DND-41 (cell line): ENCODE measurements around the gene COL6A2.

ENCODE experiments used
- ATAC-seq: fragments of 200-7000 bp; cut with Tn5 transposase; 3 replicates; pipeline ENCODE4 v1.9.1; 2021; ENCODE audit warnings: low read depth; ENCODE audit not compliant: insufficient read depth
- DNase-seq: peaks from one replicate; pipeline ENCODE4 v3.0.0-alpha.2; 2020
- H2AFZ ChIP-seq: 2 replicates; pipeline ENCODE4 v1.6.0; 2012; ENCODE audit warnings: low read depth, low read length
- H3K27ac ChIP-seq: 2 replicates; pipeline ENCODE4 v1.5.1; 2012; ENCODE audit warnings: low read length, inconsistent platforms
- H3K27me3 ChIP-seq: fragments of 200-600 bp; sonication (generic); 2 replicates; pipeline ENCODE4 v1.6.0; 2012; ENCODE audit warnings: low read length, mild to moderate bottlenecking, inconsistent platforms; ENCODE audit not compliant: insufficient read depth, poor library complexity
- H3K36me3 ChIP-seq: 2 replicates; pipeline ENCODE4 v1.5.1; 2012; ENCODE audit warnings: low read length, inconsistent platforms; ENCODE audit not compliant: insufficient read depth
- H3K4me1 ChIP-seq: 2 replicates; pipeline ENCODE4 v1.5.1; 2012; ENCODE audit warnings: mild to moderate bottlenecking, low read length; ENCODE audit not compliant: insufficient read depth
- H3K4me2 ChIP-seq: 2 replicates; pipeline ENCODE4 v1.6.0; 2012; ENCODE audit warnings: mild to moderate bottlenecking, moderate library complexity, low read length, inconsistent platforms; ENCODE audit not compliant: insufficient read depth
- H3K4me3 ChIP-seq, 2 experiments: fragments of 200-600 bp in 1 of 2; shearing (Covaris generic) in 1 of 2; 2 replicates each; pipeline ENCODE4 v1.5.1; 2012 to 2016; ENCODE audit warnings: inconsistent platforms in 2 of 2, low read length in 2 of 2, mild to moderate bottlenecking in 2 of 2, low read depth in 1 of 2, moderate library complexity in 1 of 2
- H3K79me2 ChIP-seq: 2 replicates; pipeline ENCODE4 v1.6.0; 2012; ENCODE audit warnings: low read length, inconsistent platforms; ENCODE audit not compliant: insufficient read depth
- H3K9ac ChIP-seq: 2 replicates; pipeline ENCODE4 v1.6.0; 2012; ENCODE audit warnings: low read depth, mild to moderate bottlenecking, inconsistent platforms, low read length, moderate library complexity
- H3K9me3 ChIP-seq: 2 replicates; pipeline ENCODE4 v1.5.1; 2012; ENCODE audit warnings: low read length, moderate library complexity, mild to moderate bottlenecking, inconsistent platforms; ENCODE audit not compliant: insufficient read depth, severe bottlenecking
- H4K20me1 ChIP-seq: 2 replicates; pipeline ENCODE4 v1.6.0; 2012; ENCODE audit warnings: low read length; ENCODE audit not compliant: insufficient read depth
- CTCF ChIP-seq: IDR thresholded peaks from 2 replicates; pipeline ENCODE4 v1.5.1; 2012; ENCODE audit warnings: borderline replicate concordance, low read length, moderate library complexity, mild to moderate bottlenecking; ENCODE audit not compliant: poor library complexity, severe bottlenecking; ENCODE audit errors: extremely low read depth
- EZH2 ChIP-seq: IDR thresholded peaks from 3 replicates; pipeline ENCODE4 v1.6.1; 2012; ENCODE audit warnings: borderline replicate concordance, low read depth, mild to moderate bottlenecking, moderate library complexity, low read length, inconsistent platforms; ENCODE audit not compliant: severe bottlenecking

Gene COL6A2

GRCh38 chr21:46118316-46119143, 20.6 kb downstream of the COL6A2 start:
- H3K79me2 ChIP-seq, result no peaks in the 10 kb centered on the region
- peaks cover 5% of the 10 kb centered on the region for H3K9me3 ChIP-seq
- H3K4me2 ChIP-seq, result no peak overlapping the region
- DNase-seq (no peak), ATAC-seq (no peak)
- H3K36me3 ChIP-seq, result no peaks in the 10 kb centered on the region
- TF ChIP-seq EZH2 (no peak), CTCF (no peak)
- H3K9ac ChIP-seq, result no peak overlapping the region
- no peaks in the 10 kb centered on the region for H3K27me3 ChIP-seq
- H3K4me3 ChIP-seq, result no peak overlapping the region
- no peaks in the 10 kb centered on the region for H4K20me1 ChIP-seq
- no peak overlapping the region for H2AFZ ChIP-seq
- no peak overlapping the region for H3K27ac ChIP-seq
- H3K4me1 ChIP-seq, result no peaks in the 10 kb centered on the region

GRCh38 chr21:46119144-46119636, 21.3 kb downstream of the COL6A2 start:
- Histone ChIP-seq H4K20me1 (no peaks in the 10 kb centered on the region), H3K36me3 (no peaks in the 10 kb centered on the region), H3K27ac (no peak overlapping the region)

GRCh38 chr21:46119637-46120271, 21.8 kb downstream of the COL6A2 start:
- H3K4me3 ChIP-seq, result no peak overlapping the region
- H3K79me2 ChIP-seq, result no peaks in the 10 kb centered on the region
- DNase-seq, result no peak
- H3K27me3 ChIP-seq, result no peaks in the 10 kb centered on the region
- H3K4me1 ChIP-seq, result no peaks in the 10 kb centered on the region
- TF ChIP-seq CTCF (no peak), EZH2 (no peak)
- ATAC-seq, result no peak
- H4K20me1 ChIP-seq, result no peaks in the 10 kb centered on the region
- no peak overlapping the region for H3K4me2 ChIP-seq
- H2AFZ ChIP-seq, result no peak overlapping the region
- H3K27ac ChIP-seq, result no peak overlapping the region
- peaks cover 5% of the 10 kb centered on the region for H3K9me3 ChIP-seq
- no peak overlapping the region for H3K9ac ChIP-seq
- no peaks in the 10 kb centered on the region for H3K36me3 ChIP-seq

More at GRCh38 chr21:46119144-46119636, 21.3 kb downstream of the COL6A2 start:
- no peaks in the 10 kb centered on the region for H3K4me1 ChIP-seq
- H3K9ac ChIP-seq, result no peak overlapping the region
- H2AFZ ChIP-seq, result no peak overlapping the region
- no peak overlapping the region for H3K4me3 ChIP-seq
- no peaks in the 10 kb centered on the region for H3K79me2 ChIP-seq
- DNase-seq, result no peak
- TF ChIP-seq EZH2 (no peak), CTCF (no peak)
- ATAC-seq, result no peak
- H3K27me3 ChIP-seq, result no peaks in the 10 kb centered on the region
- no peak overlapping the region for H3K4me2 ChIP-seq
- peaks cover 5% of the 10 kb centered on the region for H3K9me3 ChIP-seq
